ENCODE measurements around the gene SSH3.

Gene SSH3

GRCh38 chr11:67262731-67263675 is 40.3 kb upstream of the SSH3 start:
- TF ChIP-seq RAD21 (IDR thresholded peaks at IDR 0.05; ENCODE audit: low read depth): peak; percentile 74
- no peak for TF ChIP-seq TCF12 (IDR thresholded peaks at IDR 0.05; ENCODE audit: low read depth)
- TF ChIP-seq TEAD4 (IDR thresholded peaks at IDR 0.05): peak; percentile 64
- TF ChIP-seq MAX (IDR thresholded peaks at IDR 0.05): peak; percentile 46
- TF ChIP-seq TAF1 (IDR thresholded peaks at IDR 0.05; ENCODE audit: low read depth): no peak

GRCh38 chr11:67264260-67264659 is 39.1 kb upstream of the SSH3 start:
- TF ChIP-seq NFIC (IDR thresholded peaks at IDR 0.05) (no peak), CREB1 (IDR thresholded peaks at IDR 0.05; ENCODE audit: low read depth) (no peak), EGR1 (IDR thresholded peaks at IDR 0.05) (no peak), USF1 (IDR thresholded peaks at IDR 0.05) (no peak), TEAD4 (IDR thresholded peaks at IDR 0.05) (no peak)

GRCh38 chr11:67264877-67265632 is 38.3 kb upstream of the SSH3 start:
- TF ChIP-seq NFIC (IDR thresholded peaks at IDR 0.05) (no peak), CREB1 (IDR thresholded peaks at IDR 0.05; ENCODE audit: low read depth) (no peak), ZBTB7A (IDR thresholded peaks at IDR 0.05; ENCODE audit: low read depth) (no peak), CEBPB (IDR thresholded peaks at IDR 0.05) (no peak), EGR1 (IDR thresholded peaks at IDR 0.05) (no peak), USF1 (IDR thresholded peaks at IDR 0.05) (no peak), TAF1 (IDR thresholded peaks at IDR 0.05; ENCODE audit: low read depth) (no peak), TCF12 (IDR thresholded peaks at IDR 0.05; ENCODE audit: low read depth) (no peak), MAX (IDR thresholded peaks at IDR 0.05) (no peak), YY1 (IDR thresholded peaks at IDR 0.05; ENCODE audit: low read depth) (no peak), EP300 (IDR thresholded peaks at IDR 0.05; ENCODE audit: borderline replicate concordance) (no peak), FOXM1 (IDR thresholded peaks at IDR 0.05; ENCODE audit: borderline replicate concordance, low read depth) (no peak), REST (IDR thresholded peaks at IDR 0.05; ENCODE audit: low read depth) (no peak), RAD21 (IDR thresholded peaks at IDR 0.05; ENCODE audit: low read depth) (no peak), TEAD4 (IDR thresholded peaks at IDR 0.05) (no peak)

GRCh38 chr11:67265633-67266448 is 37.5 kb upstream of the SSH3 start:
- peak; percentile 72 for TF ChIP-seq RAD21 (IDR thresholded peaks at IDR 0.05; ENCODE audit: low read depth)
- peak; percentile 93 for TF ChIP-seq ZBTB7A (IDR thresholded peaks at IDR 0.05; ENCODE audit: low read depth)
- TF ChIP-seq MAX (IDR thresholded peaks at IDR 0.05): no peak

GRCh38 chr11:67266449-67267187 is 36.7 kb upstream of the SSH3 start, which contains the start of gene GRK2:
GRK2 (plus strand) TSS chr11:67266473; CDS start chr11:67266700, 227 bp downstream.
- TF ChIP-seq YY1 (IDR thresholded peaks at IDR 0.05; ENCODE audit: low read depth) (peak; percentile 86), TAF1 (IDR thresholded peaks at IDR 0.05; ENCODE audit: low read depth) (peak; percentile 49; the same call in 1 of the 2 replicates), TEAD4 (IDR thresholded peaks at IDR 0.05) (no peak)
